Stimulated activated CD4-positive, alpha-beta T cell treated with anti-CD3 and anti-CD28 coated beads, Interleukin-15, amount 100 ng/mL, for 1 hour (primary cell): ENCODE results near the gene ZNF564.
"Not testable (repeated sequence)": the region's sequence is repeated elsewhere in the genome, so short reads cannot be mapped to it uniquely, and the experiment has no call there.

Experiments used
- DNase-seq, 2 donors: peaks; one replicate each; pipeline ENCODE4 v3.0.0-alpha.2; 2020; ENCODE audit warnings: low read depth in 1 of 2, low spot score in 1 of 2

Gene ZNF564

GRCh38 chr19:12497032-12497431 lies 54.2 kb downstream of the ZNF564 start:
- DNase-seq, result no peak

GRCh38 chr19:12496480-12496879 lies 54.8 kb downstream of the ZNF564 start:
- DNase-seq, result no peak

- peak; percentile 85 to 87 for DNase-seq
Observed at GRCh38 chr19:12495002-12495802, 56.1 kb downstream of the ZNF564 start.

GRCh38 chr19:12494260-12494860 lies 56.9 kb downstream of the ZNF564 start:
- no peak for DNase-seq

- DNase-seq, result not testable (repeated sequence)
Observed at GRCh38 chr19:12486265-12486783, 65.0 kb downstream of the ZNF564 start.

- no peak for DNase-seq
Observed at GRCh38 chr19:12485571-12485970, 65.7 kb downstream of the ZNF564 start.

- no peak for DNase-seq
Observed at GRCh38 chr19:12485052-12485416, 66.2 kb downstream of the ZNF564 start.

- DNase-seq, result peak; percentile 80 to 84
Observed at GRCh38 chr19:12484371-12485051, 66.8 kb downstream of the ZNF564 start, which contains the start of gene ZNF709. ZNF709 (minus strand) TSS chr19:12484816; CDS start chr19:12484657, 159 bp downstream.

GRCh38 chr19:12484011-12484370 lies 67.3 kb downstream of the ZNF564 start:
- DNase-seq, result no peak

- DNase-seq, result no peak
Observed at GRCh38 chr19:12482509-12482886, 68.8 kb downstream of the ZNF564 start.

- DNase-seq, result no peak
Observed at GRCh38 chr19:12481781-12482508, 69.3 kb downstream of the ZNF564 start.

- DNase-seq, result no peak
Observed at GRCh38 chr19:12478234-12478941, 72.9 kb downstream of the ZNF564 start.
